Uterus (tissue), 2 donors: Measurements from ENCODE around the gene CDK5RAP3.

Experiments
- POLR2A ChIP-seq, 2 donors: fragments of 450-650 bp; IDR thresholded peaks; one replicate each; pipeline ENCODE4 v1.6.1; 2016; ENCODE audit warnings: antibody characterized with exemption in 2 of 2, mild to moderate bottlenecking in 1 of 2, moderate library complexity in 1 of 2
- TF ChIP-seq, protein P1 (sequence below), 4 experiments: fragments of 200-600 bp in 2 of 4; fragments of 450-650 bp in 2 of 4; sonication (generic) in 2 of 4; IDR thresholded peaks; one replicate each; pipeline ENCODE4 v1.5.1; 2016 to 2019; ENCODE audit warnings: antibody characterized with exemption in 4 of 4, mild to moderate bottlenecking in 2 of 4, moderate library complexity in 1 of 4

GRCh38 chr17:48025040-48025903 lies 54.4 kb downstream of the CDK5RAP3 start:
- TF ChIP-seq, protein P1, sequence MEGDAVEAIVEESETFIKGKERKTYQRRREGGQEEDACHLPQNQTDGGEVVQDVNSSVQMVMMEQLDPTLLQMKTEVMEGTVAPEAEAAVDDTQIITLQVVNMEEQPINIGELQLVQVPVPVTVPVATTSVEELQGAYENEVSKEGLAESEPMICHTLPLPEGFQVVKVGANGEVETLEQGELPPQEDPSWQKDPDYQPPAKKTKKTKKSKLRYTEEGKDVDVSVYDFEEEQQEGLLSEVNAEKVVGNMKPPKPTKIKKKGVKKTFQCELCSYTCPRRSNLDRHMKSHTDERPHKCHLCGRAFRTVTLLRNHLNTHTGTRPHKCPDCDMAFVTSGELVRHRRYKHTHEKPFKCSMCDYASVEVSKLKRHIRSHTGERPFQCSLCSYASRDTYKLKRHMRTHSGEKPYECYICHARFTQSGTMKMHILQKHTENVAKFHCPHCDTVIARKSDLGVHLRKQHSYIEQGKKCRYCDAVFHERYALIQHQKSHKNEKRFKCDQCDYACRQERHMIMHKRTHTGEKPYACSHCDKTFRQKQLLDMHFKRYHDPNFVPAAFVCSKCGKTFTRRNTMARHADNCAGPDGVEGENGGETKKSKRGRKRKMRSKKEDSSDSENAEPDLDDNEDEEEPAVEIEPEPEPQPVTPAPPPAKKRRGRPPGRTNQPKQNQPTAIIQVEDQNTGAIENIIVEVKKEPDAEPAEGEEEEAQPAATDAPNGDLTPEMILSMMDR (IDR thresholded peaks at IDR 0.05) = peak; percentile 93 to 95 (median 94)
- peak in 1 of 2 donors; percentile 35 for TF ChIP-seq POLR2A (IDR thresholded peaks at IDR 0.05)
